ENCODE results near the gene BCAN.

The BCAN gene

GRCh38 chr1:156670359-156670758, 28.4 kb downstream of the BCAN start:
- peak overlapping the region; percentile 31 for H3K27ac ChIP-seq (ENCODE audit: low read length)
- no peaks in the 10 kb centered on the region for H3K36me3 ChIP-seq (ENCODE audit: control insufficient read depth in 2 of 2, insufficient read depth in 2 of 2, low read length in 2 of 2)
- no peak overlapping the region for H3K9ac ChIP-seq (ENCODE audit: low read length in 2 of 2)
- peaks cover 1% of the 10 kb centered on the region in 2 donors for H3K27me3 ChIP-seq (ENCODE audit: control insufficient read depth in 1 of 2, insufficient read depth in 2 of 2, low read length in 2 of 2)
- H3K4me3 ChIP-seq (ENCODE audit: low read length in 2 of 2): no peak overlapping the region
- peaks cover 39% of the 10 kb centered on the region for H3K4me1 ChIP-seq (ENCODE audit: control insufficient read depth, insufficient read depth, low read length)
- H3K9me3 ChIP-seq (ENCODE audit: control insufficient read depth in 2 of 2, low read length in 2 of 2): no peaks in the 10 kb centered on the region

GRCh38 chr1:156670791-156671190, 28.9 kb downstream of the BCAN start:
- Histone ChIP-seq H3K9ac (ENCODE audit: low read length in 2 of 2) (no peak overlapping the region), H3K4me1 (ENCODE audit: control insufficient read depth, insufficient read depth, low read length) (peaks cover 39% of the 10 kb centered on the region), H3K27ac (ENCODE audit: low read length) (no peak overlapping the region), H3K27me3 (ENCODE audit: control insufficient read depth in 1 of 2, insufficient read depth in 2 of 2, low read length in 2 of 2) (peaks cover 3 to 5% of the 10 kb centered on the region in 2 donors), H3K36me3 (ENCODE audit: control insufficient read depth in 2 of 2, insufficient read depth in 2 of 2, low read length in 2 of 2) (no peaks in the 10 kb centered on the region), H3K4me3 (ENCODE audit: low read length in 2 of 2) (no peak overlapping the region), H3K9me3 (ENCODE audit: control insufficient read depth in 2 of 2, low read length in 2 of 2) (no peaks in the 10 kb centered on the region)

DNA sequence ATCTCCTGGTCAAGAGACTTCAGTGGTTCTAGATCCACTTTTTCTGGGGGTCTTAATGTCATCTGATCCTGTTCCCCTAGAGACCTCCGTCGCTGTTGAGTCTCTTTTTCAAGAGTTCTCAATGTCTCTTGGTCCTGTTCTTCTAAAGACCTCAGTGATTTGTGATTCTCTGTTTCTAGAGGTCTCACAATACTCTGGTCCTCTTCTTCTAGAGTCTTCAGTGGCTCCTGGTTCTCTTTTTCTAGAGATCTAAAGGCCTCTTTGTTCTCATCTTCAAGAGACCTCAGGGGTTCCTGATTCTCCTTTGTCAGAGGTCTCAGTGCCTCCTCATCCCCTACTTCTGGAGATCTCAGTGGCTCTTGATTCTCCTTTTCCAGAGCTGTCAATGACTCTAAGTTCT, 29.9 kb downstream of the BCAN start:
- Histone ChIP-seq H3K36me3 (ENCODE audit: control insufficient read depth in 2 of 2, insufficient read depth in 2 of 2, low read length in 2 of 2) (no peaks in the 10 kb centered on the region), H3K27ac (ENCODE audit: low read length) (no peak overlapping the region), H3K9ac (ENCODE audit: low read length in 2 of 2) (no peak overlapping the region), H3K9me3 (ENCODE audit: control insufficient read depth in 2 of 2, low read length in 2 of 2) (no peaks in the 10 kb centered on the region), H3K27me3 (ENCODE audit: control insufficient read depth in 1 of 2, insufficient read depth in 2 of 2, low read length in 2 of 2) (peaks cover 8 to 16% of the 10 kb centered on the region in 2 donors), H3K4me3 (ENCODE audit: low read length in 2 of 2) (no peak overlapping the region), H3K4me1 (ENCODE audit: control insufficient read depth, insufficient read depth, low read length) (peaks cover 46% of the 10 kb centered on the region)

DNA sequence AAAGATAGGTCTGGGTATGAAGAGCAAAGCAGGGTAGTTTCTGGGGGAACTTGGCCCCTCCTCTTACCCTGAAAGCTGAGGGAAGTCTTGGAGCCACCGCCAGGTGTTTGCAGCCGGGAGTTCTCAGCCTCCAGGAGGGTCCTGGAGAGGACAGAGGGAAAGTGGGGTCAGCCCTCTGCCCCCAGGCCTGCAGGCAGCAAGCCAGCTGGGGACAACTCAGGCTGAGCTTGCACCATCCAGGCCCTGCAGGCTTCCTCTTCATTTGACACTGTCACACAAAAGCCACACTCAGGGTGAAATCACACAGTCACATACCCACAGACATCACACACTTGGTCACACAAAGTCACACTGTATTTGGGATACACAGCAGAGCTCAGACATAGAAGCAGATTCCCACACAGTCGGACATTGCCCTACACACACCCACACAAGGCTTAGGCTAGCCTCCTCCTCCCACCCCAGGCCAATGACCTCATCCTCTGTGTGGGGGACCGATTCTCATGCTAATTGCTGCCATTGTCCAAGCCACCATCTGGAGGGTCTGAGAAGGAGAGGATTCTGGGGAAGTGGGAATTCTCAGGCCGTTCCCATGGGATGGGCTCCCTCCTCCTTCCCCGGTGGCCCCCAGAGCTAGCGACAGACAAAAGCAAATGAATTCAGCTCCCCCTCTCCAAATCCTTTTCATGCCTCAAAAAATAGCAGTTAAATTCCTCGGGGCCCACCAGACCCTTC, 31.6 kb downstream of the BCAN start:
- Histone ChIP-seq H3K9ac (ENCODE audit: low read length in 2 of 2) (no peak overlapping the region), H3K27me3 (ENCODE audit: control insufficient read depth in 1 of 2, insufficient read depth in 2 of 2, low read length in 2 of 2) (peaks cover 17 to 29% of the 10 kb centered on the region in 2 donors), H3K27ac (ENCODE audit: low read length) (no peak overlapping the region), H3K36me3 (ENCODE audit: control insufficient read depth in 2 of 2, insufficient read depth in 2 of 2, low read length in 2 of 2) (no peaks in the 10 kb centered on the region), H3K4me1 (ENCODE audit: control insufficient read depth, insufficient read depth, low read length) (peaks cover 48% of the 10 kb centered on the region), H3K9me3 (ENCODE audit: control insufficient read depth in 2 of 2, low read length in 2 of 2) (no peaks in the 10 kb centered on the region), H3K4me3 (ENCODE audit: low read length in 2 of 2) (no peak overlapping the region)

GRCh38 chr1:156675210-156676113, 33.5 kb downstream of the BCAN start:
- Histone ChIP-seq H3K27me3 (ENCODE audit: control insufficient read depth in 1 of 2, insufficient read depth in 2 of 2, low read length in 2 of 2) (peaks cover 25 to 39% of the 10 kb centered on the region in 2 donors), H3K36me3 (ENCODE audit: control insufficient read depth in 2 of 2, insufficient read depth in 2 of 2, low read length in 2 of 2) (no peaks in the 10 kb centered on the region), H3K27ac (ENCODE audit: low read length) (peak overlapping the region; percentile 31), H3K4me3 (ENCODE audit: low read length in 2 of 2) (peak overlapping the region; percentile 52 to 71), H3K9ac (ENCODE audit: low read length in 2 of 2) (peak overlapping the region in 1 of 2 donors; percentile 43), H3K9me3 (ENCODE audit: control insufficient read depth in 2 of 2, low read length in 2 of 2) (no peaks in the 10 kb centered on the region), H3K4me1 (ENCODE audit: control insufficient read depth, insufficient read depth, low read length) (peaks cover 40% of the 10 kb centered on the region)

GRCh38 chr1:156676114-156676819, 34.4 kb downstream of the BCAN start:
- Histone ChIP-seq H3K4me3 (ENCODE audit: low read length in 2 of 2) (peak overlapping the region; percentile 52 to 71), H3K27ac (ENCODE audit: low read length) (peak overlapping the region; percentile 31), H3K9me3 (ENCODE audit: control insufficient read depth in 2 of 2, low read length in 2 of 2) (no peaks in the 10 kb centered on the region), H3K9ac (ENCODE audit: low read length in 2 of 2) (peak overlapping the region; percentile 29 to 43), H3K27me3 (ENCODE audit: control insufficient read depth in 1 of 2, insufficient read depth in 2 of 2, low read length in 2 of 2) (peaks cover 27 to 43% of the 10 kb centered on the region in 2 donors), H3K36me3 (ENCODE audit: control insufficient read depth in 2 of 2, insufficient read depth in 2 of 2, low read length in 2 of 2) (no peaks in the 10 kb centered on the region), H3K4me1 (ENCODE audit: control insufficient read depth, insufficient read depth, low read length) (peaks cover 40% of the 10 kb centered on the region)

DNA sequence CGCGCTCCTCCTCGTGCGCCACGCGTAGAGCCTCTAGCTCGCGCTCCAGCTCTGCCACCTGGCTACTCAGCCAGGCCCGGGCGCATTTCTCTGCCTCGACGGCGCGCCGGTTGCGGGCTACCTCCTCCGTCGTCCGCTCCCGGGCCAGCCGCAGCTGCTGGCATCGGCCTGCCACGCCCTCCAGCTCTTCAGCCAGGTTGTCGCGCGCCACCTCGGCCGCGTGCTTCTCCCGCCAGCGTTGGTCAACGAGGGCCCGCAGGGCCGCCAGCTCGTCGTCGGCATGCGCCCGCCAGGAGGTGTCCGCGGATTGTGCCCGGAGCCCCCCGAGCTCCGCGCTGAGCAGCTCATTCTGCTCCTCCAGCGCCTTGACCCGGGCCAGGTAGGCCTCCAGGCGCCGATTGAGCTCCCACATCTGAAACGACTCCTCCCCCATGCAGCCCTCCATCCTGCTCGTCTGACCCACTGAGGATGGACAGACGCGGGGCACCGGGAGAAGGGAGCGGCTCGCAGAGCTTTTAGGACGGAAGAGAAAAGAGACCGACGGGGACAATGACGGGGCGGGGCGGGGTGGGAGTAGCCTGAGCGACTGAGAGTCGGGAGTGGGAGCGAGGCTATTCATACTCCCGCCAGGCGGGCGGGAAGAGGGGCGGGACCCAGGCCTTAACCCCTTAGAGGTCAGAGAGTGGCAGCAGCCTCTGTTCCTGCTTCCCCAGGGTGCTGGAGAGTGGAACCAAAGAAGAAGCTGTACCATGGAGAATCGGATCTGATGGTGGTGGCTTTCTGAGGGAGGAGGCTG, 35.1 kb downstream of the BCAN start, which contains the start of gene NES:
TSS of gene NES (minus strand) at position 588 of the 796 bp plus-strand sequence. CDS start at position 445, 143 bp downstream.
- Histone ChIP-seq H3K9ac (ENCODE audit: low read length in 2 of 2) (peak within 1 kb of the TSS; percentile 29 to 56), H3K27ac (ENCODE audit: low read length) (peak within 1 kb of the TSS; percentile 31), H3K36me3 (ENCODE audit: control insufficient read depth in 2 of 2, insufficient read depth in 2 of 2, low read length in 2 of 2) (no peaks in the 10 kb centered on the region), H3K27me3 (ENCODE audit: control insufficient read depth in 1 of 2, insufficient read depth in 2 of 2, low read length in 2 of 2) (peaks cover 27 to 48% of the 10 kb centered on the region in 2 donors), H3K4me3 (ENCODE audit: low read length in 2 of 2) (peak within 1 kb of the TSS; percentile 71 to 76), H3K4me1 (ENCODE audit: control insufficient read depth, insufficient read depth, low read length) (peaks cover 40% of the 10 kb centered on the region), H3K9me3 (ENCODE audit: control insufficient read depth in 2 of 2, low read length in 2 of 2) (no peaks in the 10 kb centered on the region)

- Histone ChIP-seq H3K9ac (ENCODE audit: low read length in 2 of 2) (peak overlapping the region; percentile 29 to 56), H3K27ac (ENCODE audit: low read length) (no peak overlapping the region), H3K36me3 (ENCODE audit: control insufficient read depth in 2 of 2, insufficient read depth in 2 of 2, low read length in 2 of 2) (no peaks in the 10 kb centered on the region)
Measured at GRCh38 chr1:156677616-156678596, 36.0 kb downstream of the BCAN start.

GRCh38 chr1:156680056-156680455, 38.1 kb downstream of the BCAN start:
- Histone ChIP-seq H3K4me1 (ENCODE audit: control insufficient read depth, insufficient read depth, low read length) (peaks cover 30% of the 10 kb centered on the region), H3K36me3 (ENCODE audit: control insufficient read depth in 2 of 2, insufficient read depth in 2 of 2, low read length in 2 of 2) (no peaks in the 10 kb centered on the region), H3K27ac (ENCODE audit: low read length) (no peak overlapping the region), H3K9ac (ENCODE audit: low read length in 2 of 2) (no peak overlapping the region), H3K4me3 (ENCODE audit: low read length in 2 of 2) (no peak overlapping the region), H3K27me3 (ENCODE audit: control insufficient read depth in 1 of 2, insufficient read depth in 2 of 2, low read length in 2 of 2) (peaks cover 31 to 48% of the 10 kb centered on the region in 2 donors), H3K9me3 (ENCODE audit: control insufficient read depth in 2 of 2, low read length in 2 of 2) (no peaks in the 10 kb centered on the region)

More at GRCh38 chr1:156677616-156678596, 36.0 kb downstream of the BCAN start:
- Histone ChIP-seq H3K4me1 (ENCODE audit: control insufficient read depth, insufficient read depth, low read length) (peaks cover 40% of the 10 kb centered on the region), H3K27me3 (ENCODE audit: control insufficient read depth in 1 of 2, insufficient read depth in 2 of 2, low read length in 2 of 2) (peaks cover 27 to 48% of the 10 kb centered on the region in 2 donors), H3K4me3 (ENCODE audit: low read length in 2 of 2) (peak overlapping the region; percentile 71 to 76), H3K9me3 (ENCODE audit: control insufficient read depth in 2 of 2, low read length in 2 of 2) (no peaks in the 10 kb centered on the region)

All from stomach smooth muscle (tissue), 2 donors.